GM23248 (cell line): ENCODE results near the gene NFX1. TPM values are rescaled to one million over a fixed set of nuclear protein-coding genes. Genes with fewer than 3 reads are reported as not detected.
A peak's percentile ranks its signal among the peaks of the same experiment; 100 is the strongest.

Source experiments
- DNase-seq: peaks from one replicate; pipeline ENCODE4 v3.0.0-alpha.2; 2015
- H2AFZ ChIP-seq: fragments of 200-600 bp; sonication (generic); 2 replicates; pipeline ENCODE4 v1.6.1; 2016; ENCODE audit warnings: antibody characterized with exemption
- H3F3A ChIP-seq: fragments of 200-600 bp; sonication (generic); 2 replicates; pipeline ENCODE4 v1.6.1; 2016; ENCODE audit warnings: mild to moderate bottlenecking, antibody characterized with exemption, mixed run types; ENCODE audit not compliant: insufficient read depth
- H3K27ac ChIP-seq: fragments of 200-600 bp; sonication (generic); 2 replicates; pipeline ENCODE4 v1.5.1; 2016; ENCODE audit warnings: mild to moderate bottlenecking
- H3K27me3 ChIP-seq: fragments of 200-600 bp; sonication (generic); replicated peaks from 2 replicates; pipeline ENCODE4 v1.6.1; 2016; ENCODE audit warnings: mild to moderate bottlenecking; ENCODE audit not compliant: insufficient read depth
- H3K36me3 ChIP-seq: fragments of 200-600 bp; sonication (generic); 2 replicates; pipeline ENCODE4 v1.6.1; 2016; ENCODE audit warnings: low read depth, mild to moderate bottlenecking
- H3K4me1 ChIP-seq: fragments of 200-600 bp; sonication (generic); 2 replicates; pipeline ENCODE4 v1.6.1; 2016; ENCODE audit warnings: mild to moderate bottlenecking; ENCODE audit not compliant: insufficient read depth
- H3K4me2 ChIP-seq: fragments of 200-600 bp; sonication (generic); one replicate; pipeline ENCODE4 v1.6.1; 2016; ENCODE audit warnings: mild to moderate bottlenecking; ENCODE audit not compliant: unreplicated experiment
- H3K4me3 ChIP-seq: fragments of 200-600 bp; sonication (generic); 2 replicates; pipeline ENCODE4 v1.5.1; 2016; ENCODE audit warnings: mild to moderate bottlenecking
- H3K79me2 ChIP-seq: fragments of 200-600 bp; sonication (generic); 2 replicates; pipeline ENCODE4 v1.6.1; 2016; ENCODE audit warnings: mild to moderate bottlenecking; ENCODE audit not compliant: insufficient read depth
- H3K9ac ChIP-seq: fragments of 200-600 bp; sonication (generic); 2 replicates; pipeline ENCODE4 v1.6.1; 2016; ENCODE audit warnings: mild to moderate bottlenecking
- H3K9me2 ChIP-seq: fragments of 200-600 bp; sonication (generic); 2 replicates; pipeline ENCODE4 v1.6.1; 2016; ENCODE audit warnings: mixed run types, mild to moderate bottlenecking, moderate library complexity; ENCODE audit not compliant: insufficient read depth
- H3K9me3 ChIP-seq: fragments of 200-600 bp; sonication (generic); one replicate; pipeline ENCODE4 v1.6.1; 2017; ENCODE audit warnings: low read depth
- H4K20me1 ChIP-seq: fragments of 200-600 bp; sonication (generic); 2 replicates; pipeline ENCODE4 v1.6.0; 2016; ENCODE audit not compliant: insufficient read depth
- EZH2 ChIP-seq: fragments of 200-600 bp; sonication (generic); IDR thresholded peaks from 2 replicates; pipeline ENCODE4 v1.6.1; 2018; ENCODE audit warnings: antibody characterized with exemption, mild to moderate bottlenecking; ENCODE audit not compliant: insufficient read depth, poor library complexity, severe bottlenecking
- EZH2phosphoT487 ChIP-seq: fragments of 200-600 bp; sonication (generic); IDR thresholded peaks from 2 replicates; pipeline ENCODE4 v1.6.1; 2018; ENCODE audit warnings: antibody characterized with exemption, moderate library complexity, mild to moderate bottlenecking, low read depth; ENCODE audit not compliant: insufficient read depth
- WGBS, 2 experiments: methylation state at CpG; one replicate each; pipeline ENCODE4 v1.1.6; 2015 to 2017; ENCODE audit warnings: low lambda C conversion rate in 2 of 2, low coverage in 1 of 2; ENCODE audit errors: missing lambda C conversion rate in 2 of 2; 5-methylcytosine and 5-hydroxymethylcytosine counted together
- in situ Hi-C: fragments of 300-500 bp; cut with MboI; formaldehyde crosslinking; loops from 2 replicates; pipeline ENCODE4 v1.15.0; 2020
- polyA plus RNA-seq: library from polyadenylated mRNA; unstranded; fragments of >200 nt; fragmentation: Nextera tagmentation; extraction: Ambion mirVana; gene quantifications from 2 replicates; pipeline ENCODE4 v1.2.1, GENCODE V29; 2016
- total RNA-seq: library from RNA; depleted of rRNA; stranded (reverse); fragments of >200 nt; shearing (Covaris generic); gene quantifications from 2 replicates; pipeline ENCODE4 v1.2.3, GENCODE V29; 2014

Gene NFX1
- total and polyA plus RNA-seq, 2 experiments from 2014 or later, result 23.8 to 28.1 TPM

GRCh38 chr9:33414268-33414667 is 124.0 kb downstream of the NFX1 start:
- H2AFZ ChIP-seq, result no peak overlapping the region
- WGBS, 2 experiments, result 71 to 74% methylated on average over 3 of the region's 3 CpGs
- no peak for DNase-seq
- H3K9me3 ChIP-seq, result no peaks in the 10 kb centered on the region
- TF ChIP-seq EZH2, result no peak
- TF ChIP-seq EZH2phosphoT487, result no peak
- no peaks in the 10 kb centered on the region for H3F3A ChIP-seq
- H3K4me3 ChIP-seq, result no peak overlapping the region
- H4K20me1 ChIP-seq, result no peaks in the 10 kb centered on the region
- no peaks in the 10 kb centered on the region for H3K27me3 ChIP-seq
- H3K27ac ChIP-seq, result no peak overlapping the region
- H3K9ac ChIP-seq, result no peak overlapping the region
- H3K36me3 ChIP-seq, result no peaks in the 10 kb centered on the region
- in situ Hi-C loops, result no loop called here
- H3K4me1 ChIP-seq, result no peaks in the 10 kb centered on the region
- H3K79me2 ChIP-seq, result no peaks in the 10 kb centered on the region
- H3K9me2 ChIP-seq, result no peaks in the 10 kb centered on the region
- no peak overlapping the region for H3K4me2 ChIP-seq

- Histone ChIP-seq H2AFZ (no peak overlapping the region), H3K9me2 (no peaks in the 10 kb centered on the region)
- in situ Hi-C loops, result no loop called here
These were observed 124.7 kb downstream of the NFX1 start for GRCh38 chr9:33414889-33415500.

GRCh38 chr9:33415501-33416038 is 125.3 kb downstream of the NFX1 start:
- no peaks in the 10 kb centered on the region for H3K79me2 ChIP-seq
- TF ChIP-seq EZH2 (no peak), EZH2phosphoT487 (no peak)
- DNase-seq, result peak; percentile 58
- no peaks in the 10 kb centered on the region for H4K20me1 ChIP-seq
- H3K9me2 ChIP-seq, result no peaks in the 10 kb centered on the region
- 29 to 44% methylated on average over 9 of the region's 9 CpGs for WGBS, 2 experiments
- no peaks in the 10 kb centered on the region for H3K36me3 ChIP-seq
- in situ Hi-C loops, result no loop called here
- H3K4me2 ChIP-seq, result no peak overlapping the region
- no peaks in the 10 kb centered on the region for H3K4me1 ChIP-seq
- no peak overlapping the region for H3K9ac ChIP-seq
- no peak overlapping the region for H2AFZ ChIP-seq
- no peaks in the 10 kb centered on the region for H3K9me3 ChIP-seq
- H3F3A ChIP-seq, result no peaks in the 10 kb centered on the region
- H3K4me3 ChIP-seq, result no peak overlapping the region
- H3K27me3 ChIP-seq, result no peaks in the 10 kb centered on the region
- no peak overlapping the region for H3K27ac ChIP-seq

More at GRCh38 chr9:33414889-33415500, 124.7 kb downstream of the NFX1 start:
- Histone ChIP-seq H4K20me1 (no peaks in the 10 kb centered on the region), H3K9ac (no peak overlapping the region), H3K4me1 (no peaks in the 10 kb centered on the region), H3K4me3 (no peak overlapping the region), H3K79me2 (no peaks in the 10 kb centered on the region), H3K27ac (no peak overlapping the region), H3K36me3 (no peaks in the 10 kb centered on the region), H3K4me2 (no peak overlapping the region), H3K27me3 (no peaks in the 10 kb centered on the region), H3K9me3 (no peaks in the 10 kb centered on the region), H3F3A (no peaks in the 10 kb centered on the region)
- 31 to 39% methylated on average over 11 to 13 of the region's 13 CpGs for WGBS, 2 experiments
- TF ChIP-seq EZH2 (no peak), EZH2phosphoT487 (no peak)
- DNase-seq, result no peak

- Histone ChIP-seq H3K79me2 (no peaks in the 10 kb centered on the region), H3K4me3 (no peak overlapping the region), H2AFZ (no peak overlapping the region), H4K20me1 (no peaks in the 10 kb centered on the region), H3F3A (no peaks in the 10 kb centered on the region), H3K27me3 (no peaks in the 10 kb centered on the region), H3K9me2 (no peaks in the 10 kb centered on the region), H3K4me2 (no peak overlapping the region), H3K9ac (no peak overlapping the region), H3K36me3 (no peaks in the 10 kb centered on the region), H3K27ac (no peak overlapping the region), H3K4me1 (no peaks in the 10 kb centered on the region), H3K9me3 (no peaks in the 10 kb centered on the region)
- WGBS, 2 experiments, result 39 to 50% methylated on average over 5 of the region's 5 CpGs
- no peak for DNase-seq
- in situ Hi-C loops, result no loop called here
- TF ChIP-seq EZH2 (no peak), EZH2phosphoT487 (no peak)
These were observed 126.7 kb downstream of the NFX1 start for GRCh38 chr9:33416996-33417395.

GRCh38 chr9:33418090-33418489 is 127.8 kb downstream of the NFX1 start:
- Histone ChIP-seq H3K9me2 (no peaks in the 10 kb centered on the region), H3K79me2 (no peaks in the 10 kb centered on the region), H3K27me3 (no peaks in the 10 kb centered on the region), H3K36me3 (no peaks in the 10 kb centered on the region), H3K9ac (no peak overlapping the region), H3F3A (no peaks in the 10 kb centered on the region), H3K4me3 (no peak overlapping the region), H2AFZ (no peak overlapping the region), H3K4me1 (no peaks in the 10 kb centered on the region), H3K4me2 (no peak overlapping the region), H3K9me3 (no peaks in the 10 kb centered on the region), H4K20me1 (no peaks in the 10 kb centered on the region), H3K27ac (no peak overlapping the region)
- TF ChIP-seq EZH2 (no peak), EZH2phosphoT487 (no peak)
- WGBS, 2 experiments, result 71 to 77% methylated on average over 8 of the region's 8 CpGs
- no peak for DNase-seq
- in situ Hi-C loops, result no loop called here
